Measurements from ENCODE around the gene TOR2A.
"Not testable (repeated sequence)": the region's sequence is repeated elsewhere in the genome, so short reads cannot be mapped to it uniquely, and the experiment has no call there.

Gene TOR2A

DNA sequence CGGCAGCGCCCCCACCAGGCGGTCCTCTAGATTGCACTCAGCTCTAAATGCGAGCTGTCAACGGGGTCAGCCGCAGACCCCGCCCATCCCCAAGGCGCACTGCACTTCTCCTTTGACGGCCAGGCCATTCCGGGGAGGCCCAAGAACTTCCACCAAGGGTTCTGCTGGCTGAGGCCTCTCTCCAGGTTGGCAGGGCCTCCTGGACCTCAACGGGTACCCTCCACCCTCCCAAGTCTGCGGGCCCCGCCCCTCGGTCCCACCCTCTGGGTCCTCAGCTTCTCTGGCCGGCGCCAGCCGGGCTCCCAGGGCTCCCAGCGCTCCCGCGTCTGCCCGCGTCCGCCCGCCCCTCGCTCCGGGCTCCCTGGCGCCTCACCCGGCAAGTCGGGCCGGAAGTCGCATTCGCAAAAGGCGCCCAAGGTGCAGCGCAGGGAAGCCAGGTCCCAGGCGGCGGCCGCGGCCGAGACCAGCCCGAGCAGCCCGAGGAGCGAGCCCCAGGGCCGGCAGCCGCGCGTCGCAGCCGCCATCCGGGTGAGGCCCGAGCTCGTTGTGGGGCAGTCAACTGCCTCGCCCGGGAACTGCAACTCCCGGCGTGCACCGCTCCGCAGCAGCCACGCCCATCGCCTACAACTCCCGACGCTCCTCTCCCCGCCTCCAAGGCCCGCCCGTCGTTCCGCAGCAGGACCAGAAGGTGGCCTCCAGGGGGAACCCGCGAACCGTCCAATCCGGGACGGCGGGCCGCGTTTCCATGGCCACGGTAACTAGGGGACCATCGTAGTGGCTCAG is at the start of gene TOR2A:
Gene TOR2A (minus strand): TSS at position 548 of the 783 bp plus-strand sequence. CDS start 24 bp downstream, at position 524.
- DNase-seq (ENCODE audit: low spot score), result peak; percentile 98

DNA sequence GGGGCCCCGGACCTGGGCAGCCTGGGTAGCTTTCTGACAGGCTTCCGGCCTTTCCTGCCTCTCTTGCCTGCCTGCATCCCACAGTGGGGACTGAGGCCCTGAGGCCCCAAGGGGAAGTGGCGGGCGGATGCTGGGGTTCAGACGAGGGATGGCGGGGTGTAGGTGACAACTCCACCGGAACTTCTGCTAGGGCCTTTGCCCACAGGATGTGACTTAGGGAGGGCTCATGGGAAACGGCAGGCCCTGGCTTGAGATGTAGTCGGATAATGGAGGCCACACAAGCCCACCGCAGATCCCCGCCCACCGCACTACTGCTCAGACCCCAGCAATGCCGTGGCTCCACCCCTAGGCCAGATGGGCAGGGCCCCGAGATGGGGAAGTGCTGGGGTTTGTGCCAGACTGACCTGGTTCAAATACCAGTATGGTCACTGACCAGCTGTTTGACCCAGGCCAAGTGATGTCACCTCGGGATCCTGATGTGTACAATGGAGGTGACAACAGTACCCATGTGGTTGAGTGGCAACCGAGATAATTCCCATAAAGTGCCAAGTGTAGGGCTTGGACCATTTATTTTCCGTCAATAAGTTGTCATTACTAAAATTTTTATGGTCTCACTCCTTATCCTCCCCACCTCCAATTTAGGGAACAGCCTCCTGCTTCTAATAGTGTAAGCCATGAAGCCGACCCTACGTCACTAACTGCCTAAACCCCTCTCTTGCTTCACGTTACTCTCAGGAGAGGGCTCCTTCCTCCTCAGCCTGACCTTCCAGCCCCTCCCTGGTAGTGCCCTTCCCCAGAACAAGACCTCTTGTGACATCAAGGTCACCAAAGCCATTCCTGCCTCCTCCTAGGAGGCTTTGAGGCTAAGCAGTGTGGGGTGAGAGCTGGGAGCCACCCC is 48.3 kb upstream of the TOR2A start:
- no peak for DNase-seq (ENCODE audit: low spot score)

DNA sequence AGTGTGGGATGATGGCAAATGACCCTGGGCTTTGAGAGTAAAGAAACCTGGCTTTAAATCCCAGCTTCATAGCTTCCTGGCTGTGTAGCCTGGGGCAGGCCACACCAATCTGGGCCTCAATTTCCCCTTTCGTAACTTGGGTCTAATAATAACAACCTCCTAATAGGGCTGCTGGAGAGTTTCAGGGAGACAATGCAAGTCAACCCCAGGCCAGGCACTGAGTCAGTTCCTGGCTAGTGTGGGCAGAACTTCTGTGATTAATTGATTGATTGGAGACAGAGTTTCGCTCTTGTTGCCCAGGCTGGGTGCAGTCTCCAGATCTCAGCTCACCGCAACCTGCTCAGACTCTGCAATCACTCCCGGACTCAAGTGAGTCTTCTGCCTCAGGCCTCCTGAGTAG is 46.7 kb upstream of the TOR2A start:
- DNase-seq (ENCODE audit: low spot score), result no peak

DNA sequence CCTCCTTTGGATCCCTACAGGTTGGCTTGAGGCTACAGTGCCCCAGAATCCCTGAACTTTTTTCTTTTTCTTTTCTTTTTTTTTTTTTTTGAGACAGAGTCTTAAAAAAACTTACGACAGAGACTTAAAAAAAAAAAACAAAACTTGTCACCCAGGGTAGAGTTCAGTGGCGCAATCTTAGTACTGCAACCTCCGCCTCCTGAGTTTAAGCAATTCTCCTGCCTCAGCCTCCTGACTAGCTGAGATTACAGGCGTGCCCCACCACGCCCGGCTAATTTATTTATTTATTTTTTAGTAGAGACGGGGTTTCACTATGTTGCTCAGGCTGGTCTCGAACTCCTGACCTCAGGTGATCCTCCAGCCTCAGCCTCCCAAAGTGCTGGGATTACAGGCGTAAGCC is 45.8 kb upstream of the TOR2A start:
- DNase-seq (ENCODE audit: low spot score), result not testable (repeated sequence)

DNA sequence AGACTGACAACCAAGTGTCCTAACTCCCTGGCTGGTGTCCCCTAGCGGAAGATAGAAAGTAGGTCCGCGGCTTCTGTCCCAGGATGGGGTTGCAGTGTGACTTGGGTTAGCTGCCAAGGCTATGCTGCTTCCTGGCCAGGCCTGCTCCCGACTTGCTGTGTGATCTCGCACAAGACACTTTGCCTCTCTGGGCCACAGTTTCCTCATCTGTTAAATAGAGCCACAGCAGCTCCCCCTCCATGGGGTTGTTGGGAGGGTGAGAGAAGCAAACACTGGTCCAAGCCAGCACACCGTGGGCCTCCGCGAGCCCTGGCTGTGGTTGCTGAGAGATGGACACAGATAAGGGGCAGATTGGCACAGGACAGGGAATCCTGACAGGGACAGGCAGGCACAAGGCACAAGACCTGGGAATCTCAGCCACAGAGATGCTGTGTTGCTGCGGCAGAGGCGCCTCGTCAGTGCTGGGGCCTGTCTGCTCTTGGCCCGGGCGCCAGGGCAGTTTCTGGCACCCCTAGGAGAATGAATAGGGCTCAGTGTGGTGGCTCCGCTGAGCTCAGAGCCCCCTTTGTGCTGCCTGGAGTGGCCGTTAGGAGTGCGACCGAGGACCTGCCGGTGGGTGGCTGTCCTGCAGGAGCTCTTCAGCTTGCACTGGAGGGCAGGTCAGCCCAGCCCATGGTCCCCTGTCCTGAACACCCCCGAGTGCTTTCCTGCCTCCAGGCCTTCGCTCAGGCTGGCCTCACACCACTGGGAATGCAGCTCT is 45.2 kb upstream of the TOR2A start:
- DNase-seq (ENCODE audit: low spot score), result no peak

DNA sequence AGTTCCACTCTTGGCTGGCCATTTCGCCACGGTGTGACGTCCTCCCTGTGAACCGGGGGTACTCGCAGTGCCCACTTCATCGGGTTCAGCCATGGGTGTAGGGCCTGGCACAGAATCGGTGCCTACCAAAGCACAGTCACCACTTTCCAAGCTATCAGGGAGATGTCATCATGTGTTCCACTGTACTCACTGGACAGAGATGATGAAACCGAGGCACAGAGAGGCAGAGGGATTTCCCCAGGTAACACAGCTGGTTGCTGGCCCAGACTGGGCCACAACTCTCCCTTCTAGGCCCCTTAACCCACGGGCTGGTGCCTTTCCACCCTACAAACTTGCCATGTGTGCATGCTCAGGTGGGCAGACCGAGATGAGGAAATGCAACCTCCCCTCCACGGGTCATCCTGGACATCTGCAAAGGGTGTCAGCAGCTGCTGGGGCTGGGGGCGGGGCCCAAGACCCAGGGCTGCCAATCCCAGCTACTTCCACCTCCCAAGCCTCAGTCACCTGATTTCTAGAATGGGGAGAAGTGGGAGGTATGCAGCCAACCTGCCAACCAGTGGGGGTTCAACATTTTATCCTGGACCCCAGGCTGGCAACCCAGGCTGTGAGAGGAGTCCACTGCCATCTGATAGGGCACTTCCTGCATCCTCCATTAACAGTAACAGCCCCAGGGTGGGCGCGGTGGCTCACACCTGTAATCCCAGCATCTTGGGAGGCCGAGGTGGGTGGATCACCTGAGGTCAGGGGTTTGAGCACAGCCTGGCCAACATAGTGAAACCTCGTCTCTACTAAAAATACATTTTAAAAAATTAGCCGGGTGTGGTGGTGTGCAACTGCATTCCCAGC is 44.3 kb upstream of the TOR2A start:
- DNase-seq (ENCODE audit: low spot score), result no peak

DNA sequence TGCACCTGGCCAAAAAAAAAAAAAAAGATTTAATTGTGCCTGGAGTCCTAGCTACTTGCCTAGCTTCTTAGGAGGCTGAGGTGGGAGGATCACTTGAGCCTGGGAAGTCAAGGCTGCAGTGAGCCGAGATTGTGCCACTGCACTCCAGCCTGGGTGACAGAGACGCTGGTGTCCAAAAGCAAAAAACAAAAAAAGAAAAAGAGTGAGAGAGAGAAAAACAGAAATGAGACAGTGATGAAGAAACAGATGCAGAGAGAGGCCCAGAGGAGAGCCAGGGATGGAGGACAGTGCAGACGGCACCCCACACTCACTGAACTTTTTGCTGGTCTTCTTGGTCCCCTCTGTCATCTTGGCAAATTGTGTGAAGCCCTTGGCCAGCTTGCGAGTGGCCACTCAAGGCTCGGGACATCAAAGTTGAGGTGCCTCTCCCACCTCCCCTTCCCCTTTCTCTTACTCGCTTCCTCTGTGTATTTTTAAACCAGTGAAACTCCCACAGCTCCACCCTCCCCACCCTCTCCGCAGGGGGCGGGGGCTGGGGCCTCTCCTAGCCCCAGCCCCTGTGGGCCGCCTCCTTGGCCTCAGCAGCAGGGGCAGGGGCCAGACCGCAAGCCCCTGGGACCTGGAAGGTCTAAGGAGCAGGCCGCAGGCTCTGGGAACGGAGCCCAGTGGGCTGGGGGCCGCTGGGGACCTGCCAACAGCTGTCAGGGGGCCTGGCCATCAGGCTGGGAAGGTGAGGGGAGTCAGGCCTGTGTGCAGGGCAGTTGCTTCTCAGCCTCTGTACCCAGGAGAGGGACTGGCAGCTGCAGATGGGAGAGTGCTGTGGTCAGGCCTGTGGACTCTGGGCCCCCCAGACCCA is 43.4 kb upstream of the TOR2A start, which contains the start of gene SH2D3C:
Gene SH2D3C (minus strand): TSS at position 387 of the 856 bp plus-strand sequence. CDS start 39 bp downstream, at position 348.
- no peak for DNase-seq (ENCODE audit: low spot score)

DNA sequence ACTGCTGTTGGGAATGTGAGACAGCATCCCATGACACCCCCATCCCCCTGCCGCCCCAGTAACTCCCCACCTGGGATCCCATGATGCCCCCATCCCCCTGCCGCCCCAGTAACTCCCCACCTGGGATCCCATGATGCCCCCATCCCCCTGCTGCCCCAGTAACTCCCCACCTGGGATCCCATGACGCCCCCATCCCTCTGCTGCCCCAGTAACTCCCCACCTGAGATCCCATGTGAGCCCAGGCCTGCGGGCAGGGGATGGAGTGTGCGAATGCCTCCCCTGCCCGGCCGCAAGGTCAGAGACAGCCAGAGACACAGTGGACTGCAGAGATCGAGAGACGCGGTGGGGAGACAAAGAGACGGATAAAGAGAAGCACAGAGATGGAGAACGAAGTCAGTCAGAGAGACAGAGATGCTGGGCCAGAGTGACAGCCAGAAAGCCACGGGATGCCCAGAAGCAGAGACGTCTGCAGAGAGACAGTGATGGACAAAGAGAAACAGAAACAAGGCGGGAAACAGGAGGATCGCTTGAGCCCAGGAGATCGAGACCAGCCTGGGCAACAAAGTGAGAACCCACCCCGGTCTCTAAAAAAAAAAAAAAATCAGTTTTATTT is 42.4 kb upstream of the TOR2A start:
- DNase-seq (ENCODE audit: low spot score), result no peak

DNA sequence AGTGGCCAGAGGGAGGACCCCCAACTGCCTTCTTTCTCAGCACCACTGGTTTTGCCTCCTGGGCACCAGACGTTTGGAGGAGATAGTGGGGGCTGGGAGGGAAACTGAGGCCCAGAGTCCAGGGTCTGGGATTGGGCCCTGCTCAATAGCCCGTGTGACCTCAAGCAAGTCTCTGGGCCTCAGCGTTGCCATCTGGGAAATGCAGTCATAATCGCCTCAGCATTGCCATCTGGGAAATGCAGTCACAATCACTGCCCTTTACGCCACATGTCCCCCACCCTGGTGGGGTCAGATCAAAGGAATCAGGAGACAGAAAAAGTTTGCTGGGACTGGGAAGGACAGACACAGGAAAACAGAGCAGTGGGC is 41.8 kb upstream of the TOR2A start:
- no peak for DNase-seq (ENCODE audit: low spot score)

DNA sequence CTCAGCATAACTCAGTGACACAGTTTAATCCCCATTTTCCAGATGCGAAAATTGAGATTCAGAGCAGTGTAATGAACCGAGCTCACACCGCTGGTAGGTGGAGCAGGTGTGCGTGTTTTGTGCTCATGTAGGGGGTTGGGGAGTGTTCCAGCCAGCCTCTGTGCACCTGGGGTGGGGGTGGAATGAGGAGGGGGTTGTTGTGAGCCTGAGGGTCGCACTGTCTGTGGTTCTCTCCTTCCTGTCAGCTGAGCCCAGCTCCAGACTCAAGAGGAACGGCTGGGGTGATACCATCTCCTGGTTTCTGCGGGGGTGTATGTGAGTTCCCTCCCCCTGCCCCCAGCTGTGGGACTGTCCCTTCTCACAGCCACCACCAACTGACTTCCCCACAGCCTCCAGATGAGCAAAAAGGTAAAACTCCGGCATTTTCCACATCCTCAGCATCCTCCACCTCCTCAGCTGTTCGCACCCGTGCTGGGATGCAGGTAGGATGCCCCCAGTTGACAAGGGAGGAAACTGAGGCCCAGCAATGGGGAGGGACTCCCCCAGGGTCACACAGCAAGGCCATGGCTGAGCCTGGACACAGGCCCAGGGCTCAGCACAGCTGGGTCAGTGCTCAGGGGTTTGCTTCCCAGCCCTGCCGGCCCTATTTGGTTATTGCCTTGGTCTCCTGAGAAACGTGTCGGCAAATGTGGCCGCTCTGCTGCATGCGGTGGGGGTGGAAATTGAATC is 41.3 kb upstream of the TOR2A start:
- no peak for DNase-seq (ENCODE audit: low spot score)

DNA sequence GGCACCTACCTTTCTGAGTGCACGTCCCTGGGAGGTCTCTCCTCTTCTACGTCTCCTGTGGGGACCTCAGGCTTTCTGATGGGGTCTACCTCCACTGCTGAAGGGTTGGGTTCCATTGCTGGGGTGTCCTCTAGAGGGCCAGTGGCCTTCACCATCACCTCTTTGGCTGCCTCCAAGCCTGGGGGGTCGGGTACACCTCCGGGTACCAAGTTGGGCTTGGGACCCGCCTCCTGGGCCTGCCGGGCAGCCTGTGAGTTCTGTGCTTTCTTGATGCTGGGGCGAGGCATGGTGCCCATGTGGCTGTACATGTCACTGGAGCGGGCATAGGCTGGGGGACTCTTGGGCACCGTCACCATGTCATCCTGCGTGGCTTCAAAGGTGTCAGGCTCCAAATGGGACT is 38.9 kb upstream of the TOR2A start:
- no peak for DNase-seq (ENCODE audit: low spot score)

DNA sequence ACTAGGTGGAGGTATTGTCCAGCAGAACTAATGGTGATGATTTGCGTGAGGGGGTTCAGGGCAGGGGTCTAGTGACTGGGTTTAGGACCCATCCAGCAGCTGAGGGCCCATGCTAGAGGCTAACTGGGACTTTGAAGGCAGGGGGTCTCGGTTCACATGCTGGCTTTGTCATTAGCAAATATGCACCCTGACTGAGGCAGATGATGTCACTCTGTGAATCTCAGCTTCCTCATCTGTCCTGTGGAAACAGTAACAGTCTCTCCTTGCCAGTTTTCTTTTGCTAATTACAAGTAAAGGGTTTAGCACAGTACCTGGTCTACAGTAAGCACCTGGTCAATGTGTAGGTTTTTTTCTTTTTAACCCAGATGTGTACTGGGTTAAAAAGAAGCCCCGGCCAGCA is 38.2 kb upstream of the TOR2A start:
- no peak for DNase-seq (ENCODE audit: low spot score)

DNA sequence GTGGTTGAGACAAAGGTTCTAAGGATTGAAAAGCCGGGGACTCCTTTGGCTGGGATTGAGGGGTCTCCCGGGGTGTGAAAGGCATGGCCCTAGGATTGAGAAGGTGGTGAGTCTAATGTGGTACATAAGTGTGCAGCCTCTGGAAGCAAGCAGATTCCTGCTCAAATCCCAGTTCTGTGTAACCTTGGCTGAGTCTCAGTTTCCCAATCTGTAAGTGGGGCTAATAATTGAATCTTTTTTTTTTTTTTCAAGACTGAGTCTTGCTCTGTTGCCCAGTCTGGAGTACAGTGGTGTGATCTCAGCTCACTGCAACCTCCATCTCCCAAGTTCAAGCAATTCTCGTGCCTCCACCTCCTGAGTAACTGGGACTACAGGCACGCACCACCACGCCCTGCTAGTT is 37.5 kb upstream of the TOR2A start:
- DNase-seq (ENCODE audit: low spot score), result no peak

DNA sequence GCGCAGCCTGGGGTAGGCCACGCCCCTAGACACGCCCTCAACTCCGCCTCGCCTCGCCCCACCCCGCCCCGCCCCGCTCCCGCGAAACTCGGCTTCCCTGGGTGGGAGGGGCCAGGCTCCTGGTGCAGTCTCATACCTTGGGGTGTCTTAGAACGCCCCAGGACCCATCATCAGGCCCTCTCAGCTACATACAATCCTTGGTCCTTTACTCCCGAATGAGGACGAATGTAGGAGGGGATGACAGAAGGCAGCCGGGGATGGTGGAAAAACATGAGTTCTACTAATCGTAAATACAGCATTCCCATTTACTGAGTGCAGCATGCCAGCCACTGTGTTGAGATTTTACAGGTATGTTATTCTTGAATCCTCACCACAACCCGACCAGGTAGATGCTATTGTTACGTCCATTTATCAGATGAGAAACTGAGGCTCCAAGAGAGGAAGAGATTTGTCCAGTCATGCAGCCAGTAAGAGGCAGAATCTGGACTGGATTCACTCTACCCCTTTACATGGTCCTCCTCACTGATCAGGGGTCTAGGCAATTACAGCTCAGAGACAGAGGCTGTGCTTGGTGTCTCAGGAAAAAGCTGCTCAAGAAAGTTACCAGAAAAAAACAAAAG is 36.6 kb upstream of the TOR2A start:
- DNase-seq (ENCODE audit: low spot score), result no peak

DNA sequence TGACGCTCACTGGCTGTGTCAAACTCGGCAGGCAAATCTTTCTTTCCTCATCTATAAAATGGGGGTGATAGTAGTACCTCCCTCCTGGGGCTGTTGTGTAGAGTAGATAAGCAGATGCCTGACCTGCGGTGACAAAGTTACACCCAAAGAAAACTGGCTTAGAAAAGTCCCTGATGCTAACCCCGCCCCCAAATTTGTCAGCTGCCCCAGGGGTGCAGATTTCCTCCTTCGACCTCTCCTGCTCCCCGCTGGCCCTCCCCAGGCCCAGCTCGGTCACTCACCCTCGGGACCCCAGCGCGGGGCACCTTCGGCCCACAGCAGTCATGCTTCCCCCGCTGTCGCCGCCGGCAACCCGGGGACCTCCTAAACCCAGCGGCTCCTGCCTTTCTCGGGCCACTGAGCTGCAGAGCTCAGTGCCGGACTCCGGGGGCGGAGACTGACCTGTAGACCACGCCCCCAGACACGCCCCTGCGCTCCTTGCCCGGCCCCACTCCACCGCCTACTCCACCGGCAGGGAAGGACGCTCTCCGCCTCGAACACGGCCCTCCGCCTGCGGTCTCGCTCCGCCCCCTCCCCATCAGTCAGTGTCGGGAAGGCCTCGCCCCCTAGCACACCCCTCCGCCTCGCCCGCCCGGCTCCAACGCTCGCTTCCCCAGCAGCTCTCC is 35.9 kb upstream of the TOR2A start:
- peak; percentile 100 for DNase-seq (ENCODE audit: low spot score)

DNA sequence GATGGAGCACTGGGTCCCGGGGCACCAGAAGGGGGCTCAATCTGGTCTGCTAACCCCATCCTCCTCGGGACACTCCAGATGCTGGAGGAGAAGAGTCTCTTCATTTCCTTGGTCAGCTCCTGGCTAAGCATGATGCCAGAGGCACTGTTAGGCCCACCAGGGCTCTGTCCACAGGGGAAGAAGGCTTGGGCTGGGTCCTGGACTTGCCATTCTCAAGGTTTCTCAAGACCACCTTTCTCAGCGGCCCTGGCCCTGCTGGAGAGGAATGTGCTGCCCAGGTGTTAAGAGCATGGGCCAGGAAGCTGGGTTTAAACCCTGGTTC is 35.5 kb upstream of the TOR2A start:
- no peak for DNase-seq (ENCODE audit: low spot score)

DNA sequence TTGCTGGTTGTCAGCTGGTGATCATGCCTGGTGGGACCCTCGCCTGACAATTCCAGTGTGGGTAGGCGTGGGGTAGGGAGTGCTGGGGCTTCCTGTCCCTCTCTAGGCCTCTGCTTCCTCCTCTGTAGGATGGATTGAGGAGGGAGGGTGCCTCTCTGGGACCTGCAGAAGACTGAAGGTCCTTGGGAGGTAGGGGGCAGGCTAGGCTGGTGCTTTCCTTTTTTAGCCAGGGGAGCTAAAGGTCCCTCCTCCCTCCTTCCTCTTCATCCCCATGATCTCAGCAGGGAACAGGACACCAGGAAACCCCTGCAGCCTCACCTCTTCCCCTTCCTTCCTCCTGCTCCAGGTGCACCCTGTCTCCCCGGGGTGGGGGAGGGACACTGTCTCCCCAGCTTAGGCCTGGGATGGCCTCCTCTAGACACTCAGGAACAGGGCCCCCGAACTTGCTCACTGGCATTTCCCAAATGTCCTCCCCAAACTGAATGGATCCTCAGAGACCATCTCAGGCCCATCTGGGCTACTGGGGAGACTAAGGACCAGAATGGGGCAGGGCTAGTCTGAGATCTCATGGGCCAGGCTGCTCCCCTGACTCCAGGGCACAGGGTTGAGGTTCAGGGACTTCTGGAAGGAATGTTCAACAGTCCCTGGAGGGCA is 35.0 kb upstream of the TOR2A start:
- DNase-seq (ENCODE audit: low spot score), result no peak

DNA sequence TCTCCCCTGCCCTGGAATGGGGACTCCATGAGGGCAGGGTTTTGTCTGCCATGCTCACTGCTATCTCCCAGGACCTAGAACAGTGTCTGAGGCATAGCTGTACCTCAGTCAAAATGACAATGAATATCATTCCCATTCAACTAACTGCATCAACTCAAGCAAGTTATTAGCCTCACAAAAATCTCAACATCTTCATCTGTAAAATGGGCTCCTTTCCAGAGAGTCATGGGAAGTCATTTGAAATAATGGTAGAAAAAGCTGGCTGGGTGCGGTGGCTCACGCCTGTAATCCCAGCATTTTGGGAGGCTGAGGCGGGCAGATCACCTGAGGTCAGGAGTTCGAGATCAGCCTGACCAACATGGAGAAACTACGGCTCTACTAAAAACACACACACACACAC is 34.0 kb upstream of the TOR2A start:
- no peak for DNase-seq (ENCODE audit: low spot score)
